NB4 (cell line): Measurements from ENCODE around the gene TRAF7.

Source experiments
- DNase-seq: peaks from one replicate; pipeline ENCODE4 v3.0.0; 2010; ENCODE audit warnings: low read depth
- H3K4me3 ChIP-seq: one replicate; pipeline ENCODE4 v1.5.1; 2011; ENCODE audit warnings: mild to moderate bottlenecking, low read depth, low read length, moderate library complexity
- CTCF ChIP-seq: IDR thresholded peaks from one replicate; pipeline ENCODE4 v1.5.1; 2012; ENCODE audit warnings: low read depth, low read length
- MAX ChIP-seq: IDR thresholded peaks from 2 replicates; pipeline ENCODE4 v1.6.1; 2011; ENCODE audit warnings: low read depth, low read length
- MYC ChIP-seq: IDR thresholded peaks from 2 replicates; pipeline ENCODE4 v1.6.1; 2011; ENCODE audit warnings: low read depth, low read length
- POLR2A ChIP-seq: IDR thresholded peaks from 2 replicates; pipeline ENCODE4 v1.6.1; 2011; ENCODE audit warnings: mild to moderate bottlenecking; ENCODE audit not compliant: insufficient read length; ENCODE audit errors: extremely low read depth

The TRAF7 gene

GRCh38 chr16:2170080-2170479 is 14.5 kb downstream of the TRAF7 start:
- H3K4me3 ChIP-seq, result no peak overlapping the region
- no peak for TF ChIP-seq POLR2A
- TF ChIP-seq CTCF, result no peak
- no peak for TF ChIP-seq MYC
- TF ChIP-seq MAX, result no peak
- DNase-seq, result no peak

- DNase-seq, result no peak
- TF ChIP-seq POLR2A, result no peak
- no peak for TF ChIP-seq MYC
- no peak for TF ChIP-seq CTCF
- TF ChIP-seq MAX, result no peak
- no peak overlapping the region for H3K4me3 ChIP-seq
Measured at GRCh38 chr16:2170587-2171435, 15.2 kb downstream of the TRAF7 start.

- DNase-seq, result no peak
- H3K4me3 ChIP-seq, result no peak overlapping the region
- TF ChIP-seq CTCF, result no peak
- TF ChIP-seq MAX, result no peak
Measured at GRCh38 chr16:2171601-2172178, 16.1 kb downstream of the TRAF7 start.

- no peak for DNase-seq
- H3K4me3 ChIP-seq, result no peak overlapping the region
- TF ChIP-seq CTCF (no peak), MAX (no peak), MYC (no peak), POLR2A (no peak)
Measured at GRCh38 chr16:2172688-2173335, 17.2 kb downstream of the TRAF7 start.

- no peak overlapping the region for H3K4me3 ChIP-seq
- no peak for TF ChIP-seq MAX
- no peak for TF ChIP-seq CTCF
- no peak for TF ChIP-seq MYC
- TF ChIP-seq POLR2A, result no peak
Measured at GRCh38 chr16:2173366-2173765, 17.8 kb downstream of the TRAF7 start.

More at GRCh38 chr16:2173366-2173765, 17.8 kb downstream of the TRAF7 start:
- DNase-seq, result no peak
